ENCODE data around the gene KRT36.

Gene KRT36

DNA sequence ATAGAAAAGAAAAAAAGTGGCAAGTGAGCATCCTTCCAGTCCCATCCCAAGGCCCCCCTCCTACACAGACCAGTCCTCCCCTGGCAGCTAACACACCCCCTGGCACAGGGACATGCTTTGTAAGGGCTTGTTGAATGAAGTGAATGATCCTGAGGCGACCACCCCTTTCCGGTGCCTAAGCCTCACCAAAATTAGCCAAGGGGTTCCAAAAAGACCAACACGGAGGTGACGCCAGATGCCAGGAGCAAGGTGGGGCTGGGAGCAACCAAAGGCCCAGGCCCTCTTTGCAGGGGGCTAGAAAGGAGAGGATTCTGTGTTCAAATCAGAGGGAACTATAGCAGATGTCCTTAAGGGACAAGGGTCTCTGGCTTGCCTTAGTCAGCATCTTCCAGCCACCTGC lies 14.3 kb downstream of the KRT36 start:
- DNase-seq = no peak

DNA sequence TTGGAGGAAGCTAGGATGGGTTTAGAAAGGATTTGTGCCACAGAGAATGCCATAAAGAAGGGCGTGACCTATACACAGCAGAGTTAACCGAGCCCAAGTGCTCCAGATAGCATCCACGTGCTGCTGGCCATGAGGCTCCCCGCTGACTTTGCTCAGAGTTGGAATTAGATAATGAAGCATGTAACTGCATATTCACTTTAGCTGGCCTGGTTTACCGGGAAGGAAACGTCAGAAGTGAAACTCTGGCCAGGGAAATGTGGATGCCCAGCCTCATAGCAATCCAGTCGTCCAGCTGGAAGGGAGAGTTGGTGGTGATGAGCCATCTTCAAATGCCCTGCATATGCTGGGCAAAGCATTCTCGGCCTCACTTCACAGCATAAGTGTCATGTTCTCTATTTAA lies 14.8 kb downstream of the KRT36 start:
- DNase-seq = no peak

DNA sequence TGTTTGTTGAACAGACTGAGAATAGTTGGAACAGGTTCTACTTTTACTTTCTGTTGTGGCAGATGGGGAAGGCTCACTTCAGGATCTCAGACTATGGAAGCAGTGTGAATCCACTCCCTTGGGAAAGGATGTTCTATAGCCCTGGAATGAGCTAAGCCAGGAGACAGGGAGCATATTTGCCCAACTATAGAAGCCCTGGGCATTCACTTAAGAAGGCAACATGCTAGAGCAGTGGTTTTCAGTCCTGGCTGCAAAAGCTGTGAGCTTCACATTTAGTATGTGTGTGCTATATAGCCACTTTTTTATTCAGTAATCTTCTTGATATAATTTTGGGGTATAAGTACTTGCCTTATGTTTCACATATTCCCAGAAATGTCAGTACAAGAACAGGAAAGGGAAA lies 21.4 kb downstream of the KRT36 start:
- no peak for DNase-seq

DNA sequence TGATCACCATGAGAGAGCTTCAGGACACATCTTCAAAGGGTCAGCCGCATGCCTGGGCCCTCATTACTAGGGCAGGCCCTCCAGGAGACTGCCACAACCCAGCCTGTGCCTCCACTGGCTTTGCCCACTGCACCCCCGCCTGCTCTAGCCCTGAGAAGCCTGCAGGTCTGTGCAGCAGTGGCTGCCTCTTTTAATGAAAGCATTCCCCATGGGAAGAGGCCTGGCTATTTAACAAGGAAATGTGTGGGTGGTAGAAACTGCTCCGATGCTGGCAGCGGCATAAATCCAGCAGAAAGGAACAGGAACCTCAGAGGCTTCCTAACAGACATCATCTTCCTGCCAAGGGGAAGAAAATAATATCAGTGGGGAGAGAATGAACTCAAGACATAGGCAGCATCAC lies 22.1 kb downstream of the KRT36 start:
- no peak for DNase-seq

DNA sequence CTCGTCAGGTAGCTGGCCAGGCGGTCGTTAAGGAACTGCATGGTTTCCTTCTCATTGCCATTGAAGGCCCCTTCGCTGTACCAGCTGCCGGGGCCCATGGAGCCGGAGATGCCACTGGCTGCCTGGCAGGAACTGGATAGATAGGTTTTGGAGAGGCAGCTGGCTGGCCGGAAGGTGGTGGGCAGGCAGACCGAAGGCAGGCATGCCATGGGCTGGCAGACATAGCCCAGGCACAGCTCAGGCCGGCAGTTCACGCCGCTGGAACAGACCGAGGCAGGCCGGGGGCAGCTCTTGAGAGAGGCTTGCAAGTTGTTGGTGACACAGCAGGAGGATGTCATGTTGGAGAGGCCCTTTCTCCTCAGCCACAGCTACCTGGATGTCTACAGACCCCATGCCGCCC lies 22.7 kb downstream of the KRT36 start, which contains the start of gene KRT32:
Gene KRT32 (minus strand): TSS at position 399 of the 400 bp plus-strand sequence. CDS start 61 bp downstream, at position 338.
- no peak for DNase-seq

DNA sequence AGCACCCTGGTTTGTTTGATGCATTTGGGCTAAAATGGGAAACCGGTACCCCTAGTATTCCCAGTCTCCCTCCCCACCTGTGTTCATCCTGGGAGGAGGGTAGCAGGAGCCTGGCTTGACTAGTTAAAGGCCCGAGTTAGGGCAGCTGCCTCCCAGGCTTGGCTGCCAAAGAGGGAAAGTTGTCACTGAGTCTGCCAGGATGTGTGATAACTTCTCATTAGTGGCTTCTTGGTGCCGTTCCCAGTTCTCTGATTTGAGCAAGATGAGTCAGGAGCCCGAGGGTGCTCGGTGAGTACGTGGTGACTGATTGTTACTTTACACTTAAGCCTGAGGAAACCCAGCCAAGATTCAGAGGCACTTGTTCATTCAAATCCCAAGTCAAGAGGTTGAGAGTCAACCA lies 25.0 kb downstream of the KRT36 start:
- no peak for DNase-seq

DNA sequence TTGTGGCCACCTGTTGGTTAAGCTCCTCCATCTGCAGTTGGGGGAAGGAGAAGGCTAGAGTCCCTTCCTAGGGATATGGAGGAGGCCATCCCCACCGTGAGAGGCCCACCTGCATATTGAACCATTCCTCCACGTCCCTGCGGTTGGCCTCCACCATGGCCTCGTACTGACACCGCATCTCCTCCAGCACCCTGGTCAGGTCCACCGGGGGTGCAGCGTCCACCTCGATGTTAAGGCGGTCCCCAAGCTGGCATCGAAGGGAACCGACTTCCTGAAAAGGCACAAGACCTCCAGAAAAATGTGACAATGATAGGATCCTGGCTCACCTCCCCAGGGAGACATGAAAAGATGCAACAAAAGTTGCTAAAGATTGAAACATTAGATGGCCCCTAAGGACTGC lies 25.5 kb downstream of the KRT36 start:
- no peak for DNase-seq

DNA sequence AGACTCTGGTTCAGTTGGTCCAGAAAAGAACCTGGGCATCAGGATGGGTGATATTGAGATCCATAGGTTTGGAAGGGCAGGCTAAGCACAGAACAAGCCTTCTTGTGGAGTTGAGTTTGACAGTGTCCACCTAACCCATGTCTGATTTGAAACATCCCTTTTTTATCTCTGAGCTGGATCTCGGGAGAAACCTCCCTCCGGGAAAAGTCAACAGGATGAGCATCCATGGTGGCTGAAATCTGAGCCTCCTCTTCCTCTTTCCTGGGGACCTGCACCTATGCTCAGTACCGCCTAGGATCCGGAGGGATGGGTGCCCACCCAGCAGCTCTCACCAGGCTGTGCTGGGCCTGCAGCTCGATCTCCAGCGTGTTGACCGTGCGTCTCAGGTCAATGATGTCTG lies 26.0 kb downstream of the KRT36 start:
- DNase-seq = no peak

DNA sequence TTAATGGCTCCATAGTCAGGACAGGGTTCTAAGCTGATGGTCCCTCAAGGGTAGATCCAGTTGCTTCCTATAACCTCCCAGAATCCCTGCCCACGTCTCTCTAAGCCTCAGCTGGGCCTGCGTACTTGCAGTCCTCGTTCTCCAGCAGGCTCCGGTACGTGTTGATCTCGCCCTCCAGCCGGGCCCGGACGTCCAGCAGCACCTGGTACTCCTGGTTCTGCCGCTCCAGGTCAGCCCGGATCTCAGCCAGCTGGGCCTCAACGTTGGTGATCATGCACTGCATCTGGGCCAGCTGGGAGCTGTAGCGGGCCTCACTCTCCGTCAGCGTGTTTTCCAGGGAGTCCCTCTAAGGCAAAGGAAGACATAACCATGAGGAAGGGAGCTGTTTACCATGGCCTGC lies 27.0 kb downstream of the KRT36 start:
- no peak for DNase-seq

DNA sequence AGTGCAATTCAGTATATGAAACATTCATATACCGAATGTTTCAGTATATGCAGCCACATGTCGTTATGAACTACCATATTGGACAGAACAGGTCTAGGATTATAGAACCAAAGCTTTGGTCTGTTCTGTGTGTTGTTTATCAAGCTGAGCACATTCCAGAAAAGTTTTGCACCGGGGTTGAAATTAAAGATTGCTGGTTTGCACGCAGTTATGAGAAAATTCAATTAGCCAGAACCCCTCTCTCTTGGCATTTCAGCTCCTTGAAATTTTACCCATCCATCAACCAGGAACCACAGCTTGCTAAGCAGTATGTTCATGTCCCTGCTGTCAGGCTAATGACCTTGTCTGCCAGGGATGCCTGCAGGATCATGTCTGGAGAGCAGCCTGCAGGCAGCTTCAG lies 32.0 kb downstream of the KRT36 start:
- DNase-seq = no peak

DNA sequence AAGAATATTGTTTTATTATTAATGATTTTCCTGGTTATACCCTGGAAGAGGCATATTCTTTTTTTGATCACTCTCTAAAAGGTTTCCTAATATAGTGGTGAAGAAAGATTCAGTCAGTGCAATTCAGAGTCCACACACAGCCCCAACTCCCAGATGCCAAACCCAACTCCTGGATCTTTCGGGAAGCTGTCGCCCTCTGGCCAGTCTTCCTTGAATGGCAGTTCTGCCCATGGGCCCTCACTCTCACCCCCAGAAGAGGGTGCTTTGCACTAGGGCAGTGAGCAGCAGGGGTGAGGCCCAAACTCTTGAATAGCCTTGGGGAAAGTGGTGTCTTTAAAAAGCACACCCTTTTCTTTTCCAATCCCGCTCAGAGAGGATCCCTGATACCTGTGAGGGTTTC lies 33.5 kb downstream of the KRT36 start:
- DNase-seq = no peak

DNA sequence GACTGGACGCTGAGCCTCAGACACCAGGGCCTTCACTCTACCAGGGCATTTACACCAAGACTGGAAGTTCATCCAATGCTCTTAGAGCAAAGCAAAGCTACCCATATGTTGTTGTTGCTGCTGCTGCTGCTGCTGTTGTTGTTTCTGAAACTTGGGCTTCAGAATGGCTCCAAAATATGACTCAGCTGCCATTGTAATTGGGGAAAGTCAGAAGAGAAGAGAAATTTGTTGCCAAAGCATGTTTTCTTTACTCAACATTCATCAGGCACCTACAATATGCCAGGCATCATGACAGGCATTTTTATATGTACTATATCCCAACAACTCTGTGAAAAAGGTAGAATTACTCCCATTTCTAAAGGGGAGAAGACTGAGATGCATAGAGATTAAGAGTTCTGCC lies 34.5 kb downstream of the KRT36 start:
- DNase-seq = no peak

DNA sequence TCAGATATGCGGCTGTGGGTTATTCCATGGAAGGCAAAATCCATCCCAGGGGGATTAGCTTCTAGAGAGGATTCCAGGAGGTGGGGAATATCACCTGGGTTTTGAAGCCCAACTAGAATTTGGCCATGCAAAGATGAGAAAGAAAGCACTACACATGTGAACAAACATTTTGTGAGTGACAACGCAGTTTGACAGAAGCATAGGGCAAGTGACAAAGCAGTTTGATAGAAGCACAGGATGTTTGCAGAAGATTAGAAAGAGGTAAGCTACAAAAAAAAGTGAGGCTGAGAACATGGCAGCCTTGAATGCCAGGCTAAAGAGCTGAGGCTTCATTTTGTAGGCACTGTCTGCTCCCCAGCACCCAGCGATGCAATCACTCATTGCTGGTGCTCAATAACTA lies 36.6 kb downstream of the KRT36 start:
- no peak for DNase-seq

DNA sequence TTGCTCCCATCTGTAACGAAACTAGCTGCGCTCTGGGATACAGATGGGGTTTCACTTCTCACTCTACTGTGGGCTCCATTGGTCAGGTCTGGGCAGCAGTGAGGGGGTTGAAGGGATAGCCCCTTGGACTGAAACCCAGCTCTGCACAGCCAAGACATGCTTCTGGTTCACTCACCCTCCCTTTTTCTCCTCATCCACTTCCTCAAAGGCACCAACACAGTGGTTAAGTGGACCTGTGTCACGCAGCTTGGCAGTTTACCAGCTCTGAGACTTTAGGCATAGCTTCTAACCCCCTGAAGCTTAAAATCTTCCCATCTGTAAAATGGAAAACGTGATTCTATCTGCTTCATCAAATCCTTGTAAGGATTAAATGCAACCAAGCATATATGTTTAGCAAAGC lies 37.4 kb downstream of the KRT36 start:
- no peak for DNase-seq

DNA sequence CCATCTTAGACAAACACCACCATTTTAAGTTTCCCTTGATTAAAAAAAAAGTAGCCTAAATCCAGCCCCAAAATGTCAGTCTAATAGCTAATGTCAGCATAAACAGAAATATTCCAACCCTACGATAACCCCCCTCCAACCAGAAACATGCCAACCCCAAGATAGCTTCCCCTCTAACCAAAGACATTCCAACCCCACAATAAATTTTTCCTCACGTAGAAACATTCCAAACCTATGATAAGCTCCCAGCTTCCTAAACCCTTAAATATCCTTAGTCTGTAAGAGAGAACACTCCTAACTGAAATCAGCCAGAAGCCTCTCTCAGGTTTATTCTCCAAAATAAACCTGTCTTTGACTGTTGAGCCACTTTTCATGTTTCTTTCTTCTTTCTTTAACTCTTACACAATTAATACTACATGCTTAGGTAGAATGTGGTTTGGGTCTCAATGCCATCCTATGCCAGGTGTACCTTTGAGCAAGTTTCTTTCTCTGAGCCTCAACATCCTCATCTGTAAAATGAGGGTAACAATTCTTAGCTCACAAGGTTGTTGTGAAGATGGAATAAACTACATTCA lies 38.5 kb downstream of the KRT36 start:
- no peak for DNase-seq

DNA sequence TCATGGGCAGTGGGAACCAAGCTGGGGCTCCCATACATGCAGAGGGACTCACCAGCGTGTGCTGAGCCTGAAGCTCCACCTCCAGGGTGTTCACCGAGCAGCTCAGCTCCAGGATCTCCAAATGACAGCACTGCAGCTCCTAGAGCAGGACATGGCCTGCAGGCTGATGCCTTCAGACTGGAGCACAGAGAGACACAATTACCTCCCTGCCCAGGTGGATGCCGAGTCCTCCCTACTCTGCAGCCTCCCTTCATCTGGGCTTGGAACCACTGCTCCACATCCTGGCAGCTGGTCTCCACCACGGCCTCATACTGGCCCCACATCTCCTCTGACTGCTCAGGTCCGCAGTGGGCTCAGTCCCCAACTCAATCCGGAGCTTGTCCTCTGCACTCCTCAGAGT lies 40.7 kb downstream of the KRT36 start:
- no peak for DNase-seq

DNA sequence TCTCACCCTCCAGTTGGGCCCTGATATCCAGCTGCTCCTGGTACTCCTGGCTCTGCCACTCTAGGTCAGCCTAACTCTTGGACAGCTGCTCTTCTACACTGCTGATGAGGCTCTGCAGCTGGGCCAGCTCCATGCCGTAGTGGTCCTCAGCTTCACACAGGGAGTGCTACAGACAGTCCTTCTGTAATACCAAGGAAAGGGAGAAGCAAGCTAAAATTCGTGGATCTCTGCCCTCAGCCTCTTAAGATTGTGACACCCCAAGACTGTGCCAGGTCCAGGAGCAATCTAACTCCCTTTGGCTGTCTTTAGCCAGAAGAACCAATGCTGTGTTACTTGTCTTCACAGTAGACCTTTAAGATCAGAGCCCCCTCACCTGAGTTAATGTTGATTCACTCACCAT lies 41.2 kb downstream of the KRT36 start:
- no peak for DNase-seq

DNA sequence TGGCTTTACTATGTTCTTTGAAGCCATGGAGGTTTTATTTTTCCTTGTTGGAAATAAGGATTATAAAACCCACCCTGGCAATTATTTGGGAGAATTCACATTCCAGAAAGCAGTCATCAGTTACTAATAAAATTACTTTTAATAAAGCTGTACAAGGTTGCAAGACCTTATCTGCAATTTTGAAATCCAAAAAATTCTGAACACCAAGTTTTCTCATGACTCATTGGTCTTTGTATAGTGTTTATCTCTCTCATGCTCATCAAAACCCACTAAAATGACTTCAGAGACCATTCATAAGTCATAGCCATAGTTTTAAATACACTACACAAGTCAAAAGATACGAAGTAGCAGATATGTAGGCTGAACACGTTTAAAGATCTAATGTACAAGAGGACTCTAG lies 42.9 kb downstream of the KRT36 start:
- DNase-seq = no peak

DNA sequence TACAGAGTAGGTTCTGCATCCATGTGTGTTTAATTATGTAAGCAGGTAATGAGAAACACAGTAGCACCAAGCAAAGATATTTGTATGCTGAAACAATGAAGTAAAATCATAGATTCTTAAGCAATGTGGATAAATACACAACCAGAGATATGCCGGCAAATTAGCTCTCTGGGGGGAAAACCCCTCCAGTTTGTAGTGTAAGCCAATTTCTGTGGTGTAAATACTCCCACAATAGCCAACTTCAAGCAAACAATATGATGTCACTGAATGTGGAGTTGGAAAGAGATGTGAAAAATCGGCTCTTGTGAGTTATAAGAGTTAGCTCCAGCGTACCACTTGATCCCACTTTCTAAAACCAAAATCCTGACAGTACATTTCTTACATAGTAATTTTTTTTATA lies 45.1 kb downstream of the KRT36 start:
- no peak for DNase-seq

DNA sequence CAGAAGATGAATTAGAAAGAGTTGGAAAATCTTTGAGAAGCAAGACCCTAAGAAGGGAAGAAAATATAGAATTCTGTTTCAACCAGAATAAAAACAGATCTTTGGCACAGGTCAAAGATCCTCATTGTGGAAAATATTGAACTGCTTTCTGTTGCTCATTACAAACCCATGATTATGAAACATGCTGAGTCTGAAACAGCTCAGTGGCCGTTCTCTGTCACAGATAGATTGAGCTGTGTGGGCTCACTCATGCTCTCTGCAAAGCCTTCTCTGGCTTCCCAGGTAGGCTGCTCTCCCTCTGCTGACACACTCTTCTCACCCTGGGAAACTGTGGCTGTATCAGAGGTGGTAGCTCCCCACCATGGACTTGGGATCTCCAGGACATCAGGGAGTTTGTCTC lies 45.5 kb downstream of the KRT36 start:
- no peak for DNase-seq

DNA sequence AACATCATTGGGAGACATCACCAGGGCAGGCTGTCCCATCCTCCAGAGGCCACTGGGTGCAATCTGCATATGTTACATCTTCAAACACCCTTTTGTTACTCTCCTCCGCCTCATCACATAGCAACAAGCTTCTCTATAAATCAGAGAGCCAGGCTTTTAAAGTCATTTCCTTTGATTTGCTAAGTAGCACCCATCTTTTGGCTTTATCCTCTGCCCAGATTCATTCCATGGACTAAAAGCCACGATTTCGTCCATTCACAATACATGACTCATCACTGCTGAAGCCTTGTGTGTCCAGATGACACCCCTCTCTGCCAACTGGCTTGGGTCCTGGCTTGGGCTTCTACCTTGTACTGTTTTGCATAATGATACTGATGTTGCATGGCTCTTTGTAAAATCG lies 47.0 kb downstream of the KRT36 start:
- DNase-seq = no peak

DNA sequence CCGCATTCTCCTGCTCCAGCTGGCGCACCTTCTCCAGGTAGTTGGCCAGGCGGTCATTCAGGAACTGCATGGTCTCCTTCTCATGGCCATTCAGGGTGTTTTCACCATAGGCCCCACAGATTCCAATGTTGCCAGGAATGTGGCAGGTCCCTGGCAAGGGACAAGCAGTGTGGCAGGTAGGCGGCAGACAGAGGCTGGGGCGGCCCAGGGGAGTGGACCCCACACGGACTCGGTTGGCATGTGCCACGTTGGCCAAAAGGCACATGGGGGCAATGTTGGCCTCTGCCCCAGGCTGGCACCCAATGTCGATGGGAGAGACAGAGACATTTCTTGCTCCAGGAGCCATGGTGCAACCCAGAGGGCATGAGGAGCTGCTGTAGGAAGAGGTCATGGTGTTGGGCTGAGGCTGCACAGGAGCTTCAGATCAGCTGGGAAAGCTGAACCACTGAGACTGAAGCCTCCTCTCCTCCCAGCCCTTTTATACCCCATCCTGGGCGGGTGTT lies 49.1 kb downstream of the KRT36 start, which contains the start of gene KRT38:
Gene KRT38 (minus strand): TSS at position 453 of the 503 bp plus-strand sequence. CDS start 62 bp downstream, at position 391.
- no peak for DNase-seq

DNA sequence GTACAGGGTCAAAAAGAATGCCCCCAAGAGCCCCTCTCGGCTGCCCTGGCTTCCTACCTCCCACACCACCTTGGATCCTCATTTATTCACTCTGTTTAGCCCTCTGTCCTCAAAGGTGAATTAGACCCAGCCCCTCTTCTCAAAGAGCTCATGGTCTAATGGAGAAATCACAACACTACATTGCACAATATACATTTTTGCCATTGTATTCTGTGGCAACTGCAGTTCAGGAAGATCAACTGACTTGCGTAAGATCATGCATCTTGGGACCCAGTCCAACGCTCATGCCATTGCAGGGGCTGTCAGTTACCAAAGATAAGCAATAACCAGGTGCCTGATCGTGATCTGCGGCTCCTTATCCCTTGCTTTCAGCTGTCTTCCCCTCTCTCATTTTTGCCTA lies 50.3 kb downstream of the KRT36 start:
- no peak for DNase-seq

DNA sequence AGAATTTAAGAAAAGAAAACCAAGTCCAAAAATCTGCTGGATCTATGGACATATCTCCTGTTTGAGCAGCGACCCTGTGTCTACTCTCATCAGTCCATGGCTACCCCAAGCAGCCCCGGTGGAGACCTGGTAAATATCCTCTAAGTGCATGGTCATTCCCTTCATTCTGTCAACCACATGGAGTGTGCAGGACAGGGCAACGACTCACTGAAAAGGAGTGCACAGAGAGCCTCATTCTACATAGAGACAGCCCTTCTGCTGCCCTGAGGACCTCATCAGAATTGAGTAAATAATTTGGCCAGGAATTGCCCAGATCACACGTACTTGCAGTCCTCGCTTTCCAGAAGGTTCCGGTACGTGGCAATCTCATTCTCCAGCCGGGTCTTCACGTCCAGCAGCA lies 51.9 kb downstream of the KRT36 start:
- DNase-seq = no peak

DNA sequence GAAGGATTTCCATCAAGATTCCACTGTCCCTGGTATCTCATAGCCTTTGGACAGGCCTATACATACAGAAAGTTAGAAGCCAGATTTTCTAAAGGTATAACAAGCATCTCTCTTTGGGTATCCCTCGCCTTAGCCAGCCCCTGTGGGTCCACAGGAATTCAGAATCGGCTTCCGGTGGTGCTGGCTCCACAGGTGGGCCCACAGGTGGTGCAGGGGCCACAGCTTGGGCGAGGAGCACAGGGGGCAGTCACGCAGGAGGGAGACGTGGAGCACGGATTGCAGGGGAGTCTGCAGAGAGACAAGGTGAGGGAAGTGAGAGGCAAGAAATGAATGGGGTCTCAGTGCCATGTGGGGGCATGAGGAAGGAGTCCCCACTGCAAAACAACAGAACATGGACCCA lies 52.5 kb downstream of the KRT36 start:
- DNase-seq = no peak

Data from stimulated activated CD4-positive, alpha-beta T cell treated with anti-CD3 and anti-CD28 coated beads, Interleukin-4, amount 100 ng/mL, for 1 hour (primary cell).